DOHH2 (cell line): ENCODE results near the gene ASCC2.

Experiments used
- H3F3A ChIP-seq: fragments of 200-600 bp; sonication (generic), shearing (Covaris generic); 2 replicates; pipeline ENCODE4 v1.6.0; 2016; ENCODE audit warnings: antibody characterized with exemption, mild to moderate bottlenecking; ENCODE audit not compliant: control insufficient read depth, insufficient read depth
- H3K27ac ChIP-seq: fragments of 200-600 bp; sonication (generic); 2 replicates; pipeline ENCODE4 v1.5.1; 2014; ENCODE audit warnings: low read depth, mild to moderate bottlenecking, low read length, moderate library complexity
- H3K27me3 ChIP-seq: fragments of 200-600 bp; sonication (generic); 2 replicates; pipeline ENCODE4 v1.6.1; 2014; ENCODE audit warnings: mild to moderate bottlenecking, low read length, mixed read lengths; ENCODE audit not compliant: control insufficient read depth
- H3K36me3 ChIP-seq: fragments of 200-600 bp; sonication (generic); 2 replicates; pipeline ENCODE4 v1.6.1; 2014; ENCODE audit warnings: mild to moderate bottlenecking, low read length, moderate library complexity, mixed read lengths; ENCODE audit not compliant: control insufficient read depth
- H3K4me1 ChIP-seq: fragments of 200-600 bp; sonication (generic); 2 replicates; pipeline ENCODE4 v1.6.1; 2014; ENCODE audit warnings: mild to moderate bottlenecking, low read length, mixed read lengths; ENCODE audit not compliant: control insufficient read depth
- H3K4me2 ChIP-seq: fragments of 200-600 bp; sonication (generic); 2 replicates; pipeline ENCODE4 v1.6.0; 2014; ENCODE audit warnings: mild to moderate bottlenecking, low read length, moderate library complexity
- H3K4me3 ChIP-seq: fragments of 200-600 bp; sonication (generic); 2 replicates; pipeline ENCODE4 v1.5.1; 2014; ENCODE audit warnings: mild to moderate bottlenecking, low read length, mixed read lengths
- H3K79me2 ChIP-seq: fragments of 200-600 bp; sonication (generic); 2 replicates; pipeline ENCODE4 v1.6.1; 2014; ENCODE audit warnings: mild to moderate bottlenecking, low read length, mixed read lengths; ENCODE audit not compliant: control insufficient read depth
- H3K9me2 ChIP-seq: fragments of 200-600 bp; sonication (generic); replicated peaks from 2 replicates; pipeline ENCODE4 v1.6.1; 2014; ENCODE audit warnings: mild to moderate bottlenecking, low read length, mixed read lengths; ENCODE audit not compliant: control insufficient read depth
- H3K9me3 ChIP-seq: fragments of 200-600 bp; sonication (generic); 2 replicates; pipeline ENCODE4 v1.6.1; 2014; ENCODE audit warnings: antibody characterized with exemption, low read length, mixed read lengths; ENCODE audit not compliant: control insufficient read depth, insufficient read depth
- H4K20me1 ChIP-seq: fragments of 200-600 bp; sonication (generic); 2 replicates; pipeline ENCODE4 v1.6.0; 2014; ENCODE audit warnings: low read depth, mild to moderate bottlenecking, antibody characterized with exemption, low read length, moderate library complexity; ENCODE audit not compliant: control insufficient read depth, insufficient read depth
- EZH2phosphoT487 ChIP-seq: fragments of 200-600 bp; sonication (generic); IDR thresholded peaks from 2 replicates; pipeline ENCODE4 v1.6.1; 2017; ENCODE audit warnings: borderline replicate concordance, mild to moderate bottlenecking, antibody characterized with exemption, low read length, moderate library complexity, mixed read lengths
- TF ChIP-seq, protein P1 (sequence below): fragments of 200-600 bp; sonication (generic); IDR thresholded peaks from one replicate; pipeline ENCODE4 v1.5.1; 2014; ENCODE audit warnings: antibody characterized with exemption, mild to moderate bottlenecking, low read depth, low read length; ENCODE audit not compliant: poor library complexity, severe bottlenecking

The ASCC2 gene

DNA sequence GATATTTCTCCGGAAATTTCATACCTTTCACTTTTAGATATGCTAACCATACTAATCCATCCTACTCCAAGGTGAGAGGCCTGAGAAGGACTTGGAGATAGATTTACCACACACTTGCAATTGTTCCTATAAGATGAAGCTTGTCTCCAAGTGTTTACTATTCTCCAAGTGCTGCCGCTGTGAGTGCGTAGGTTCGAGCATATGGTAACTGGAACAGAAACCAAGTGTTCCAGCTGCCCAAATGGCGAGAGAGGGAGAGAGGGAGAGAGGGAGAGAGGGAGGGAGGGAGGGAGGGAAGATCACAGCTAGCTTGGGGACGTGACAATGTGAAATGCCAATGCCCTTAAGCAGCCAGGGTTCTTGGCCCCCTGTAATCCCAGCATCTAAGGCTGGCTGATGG lies 21.5 kb downstream of the ASCC2 start:
- Histone ChIP-seq H3K9me3 (no peaks in the 10 kb centered on the region), H3K4me1 (no peaks in the 10 kb centered on the region), H3K4me3 (no peak overlapping the region), H3K79me2 (no peaks in the 10 kb centered on the region), H3K27ac (no peak overlapping the region), H3K36me3 (peaks cover 74% of the 10 kb centered on the region), H3K9me2 (no peaks in the 10 kb centered on the region), H4K20me1 (no peaks in the 10 kb centered on the region; the same call in 1 of the 2 replicates), H3F3A (no peaks in the 10 kb centered on the region), H3K4me2 (no peak overlapping the region), H3K27me3 (no peaks in the 10 kb centered on the region)
- TF ChIP-seq, protein P1, sequence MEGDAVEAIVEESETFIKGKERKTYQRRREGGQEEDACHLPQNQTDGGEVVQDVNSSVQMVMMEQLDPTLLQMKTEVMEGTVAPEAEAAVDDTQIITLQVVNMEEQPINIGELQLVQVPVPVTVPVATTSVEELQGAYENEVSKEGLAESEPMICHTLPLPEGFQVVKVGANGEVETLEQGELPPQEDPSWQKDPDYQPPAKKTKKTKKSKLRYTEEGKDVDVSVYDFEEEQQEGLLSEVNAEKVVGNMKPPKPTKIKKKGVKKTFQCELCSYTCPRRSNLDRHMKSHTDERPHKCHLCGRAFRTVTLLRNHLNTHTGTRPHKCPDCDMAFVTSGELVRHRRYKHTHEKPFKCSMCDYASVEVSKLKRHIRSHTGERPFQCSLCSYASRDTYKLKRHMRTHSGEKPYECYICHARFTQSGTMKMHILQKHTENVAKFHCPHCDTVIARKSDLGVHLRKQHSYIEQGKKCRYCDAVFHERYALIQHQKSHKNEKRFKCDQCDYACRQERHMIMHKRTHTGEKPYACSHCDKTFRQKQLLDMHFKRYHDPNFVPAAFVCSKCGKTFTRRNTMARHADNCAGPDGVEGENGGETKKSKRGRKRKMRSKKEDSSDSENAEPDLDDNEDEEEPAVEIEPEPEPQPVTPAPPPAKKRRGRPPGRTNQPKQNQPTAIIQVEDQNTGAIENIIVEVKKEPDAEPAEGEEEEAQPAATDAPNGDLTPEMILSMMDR = no peak
- TF ChIP-seq EZH2phosphoT487 = no peak

DNA sequence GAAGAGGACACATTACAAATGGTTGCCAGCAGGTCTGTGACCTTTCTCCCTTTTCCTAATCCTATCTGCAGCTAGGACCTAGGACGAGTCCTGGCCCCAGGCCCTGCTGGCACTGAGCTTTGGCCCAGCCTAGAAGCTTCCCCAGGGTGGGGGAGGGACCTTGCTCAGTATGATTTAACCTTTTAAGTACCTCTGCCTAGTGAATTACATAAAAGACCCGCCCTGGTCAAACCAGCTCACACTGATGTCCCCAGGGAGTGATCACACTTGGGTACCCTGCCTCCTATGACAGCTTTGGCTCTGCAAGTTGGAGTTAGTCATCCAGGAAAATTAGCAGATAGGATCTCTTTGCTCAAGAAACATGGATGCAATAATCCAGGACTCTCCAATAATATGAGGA lies 21.9 kb downstream of the ASCC2 start:
- Histone ChIP-seq H3K4me3 (no peak overlapping the region), H3F3A (no peaks in the 10 kb centered on the region), H3K4me2 (no peak overlapping the region), H3K79me2 (no peaks in the 10 kb centered on the region), H3K27me3 (no peaks in the 10 kb centered on the region), H4K20me1 (no peaks in the 10 kb centered on the region; the same call in 1 of the 2 replicates), H3K27ac (no peak overlapping the region), H3K9me3 (no peaks in the 10 kb centered on the region), H3K36me3 (peaks cover 74% of the 10 kb centered on the region), H3K4me1 (no peaks in the 10 kb centered on the region), H3K9me2 (no peaks in the 10 kb centered on the region)
- TF ChIP-seq, protein P1 = no peak
- no peak for TF ChIP-seq EZH2phosphoT487

GRCh38 chr22:29815580-29815979 lies 22.5 kb downstream of the ASCC2 start:
- H3K4me3 ChIP-seq = no peak overlapping the region
- H3K4me2 ChIP-seq = no peak overlapping the region
- H3K27me3 ChIP-seq = no peaks in the 10 kb centered on the region
- H3K36me3 ChIP-seq = peaks cover 75% of the 10 kb centered on the region
- H4K20me1 ChIP-seq = no peaks in the 10 kb centered on the region
- no peaks in the 10 kb centered on the region for H3K9me2 ChIP-seq
- TF ChIP-seq EZH2phosphoT487 = no peak
- TF ChIP-seq, protein P1 = no peak
- H3K27ac ChIP-seq = no peak overlapping the region
- no peaks in the 10 kb centered on the region for H3K9me3 ChIP-seq
- H3K79me2 ChIP-seq = no peaks in the 10 kb centered on the region
- no peaks in the 10 kb centered on the region for H3F3A ChIP-seq
- no peaks in the 10 kb centered on the region for H3K4me1 ChIP-seq

DNA sequence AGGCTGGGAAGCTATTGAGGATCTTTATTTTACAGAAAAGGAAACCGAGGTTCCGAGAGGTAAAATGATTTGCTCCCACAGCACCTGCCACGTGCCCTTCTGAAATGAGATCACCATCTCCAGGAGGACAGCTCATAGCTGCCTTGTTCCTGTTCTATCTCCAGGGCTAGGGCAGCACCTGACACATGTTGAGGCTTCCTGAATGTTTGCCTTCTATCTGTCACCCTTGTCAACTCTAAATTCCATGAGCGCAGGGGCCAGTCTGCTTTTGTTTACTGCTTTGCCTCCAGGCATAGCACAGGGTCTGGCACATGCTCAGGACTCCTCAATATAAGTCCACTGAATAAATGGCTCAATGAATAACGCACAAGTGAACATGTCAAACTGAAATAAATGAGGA lies 24.1 kb downstream of the ASCC2 start:
- peaks cover 76% of the 10 kb centered on the region for H3K36me3 ChIP-seq
- no peaks in the 10 kb centered on the region for H3K9me2 ChIP-seq
- no peaks in the 10 kb centered on the region for H3K9me3 ChIP-seq
- H3K4me3 ChIP-seq = no peak overlapping the region
- no peaks in the 10 kb centered on the region for H4K20me1 ChIP-seq
- no peak overlapping the region for H3K27ac ChIP-seq
- no peaks in the 10 kb centered on the region for H3K79me2 ChIP-seq
- no peaks in the 10 kb centered on the region for H3F3A ChIP-seq
- TF ChIP-seq, protein P1 = no peak
- TF ChIP-seq EZH2phosphoT487 = no peak
- H3K4me1 ChIP-seq = no peaks in the 10 kb centered on the region
- H3K27me3 ChIP-seq = no peaks in the 10 kb centered on the region
- no peak overlapping the region for H3K4me2 ChIP-seq
